GM12878 (cell line): ENCODE results near the gene ADD2. TPM values are rescaled to one million over a fixed set of nuclear protein-coding genes. Genes with fewer than 3 reads are reported as not detected.

Experiments
- ATAC-seq: fragments of 200-7000 bp; cut with Tn5 transposase; 3 replicates; pipeline ENCODE4 v1.9.1; 2020; ENCODE audit warnings: mild to moderate bottlenecking, moderate library complexity
- BruUV-seq: library from RNA; stranded (reverse); fragments of 400-500 nt; replicated peaks from 2 replicates; lab custom pipeline; 2021; lab: Mats Ljungman, UMichigan
- CTCF ChIA-PET: fragments of 300-600 bp; sonication (Branson Sonifier 250); formaldehyde crosslinking; extraction: SDS; loops from one replicate; lab custom pipeline; 2021; ENCODE audit warnings: inconsistent platforms; lab: Yijun Ruan, JAX
- POLR2A ChIA-PET: fragments of 350-600 bp; formaldehyde crosslinking; extraction: SDS; loops from one replicate; lab custom pipeline; 2021; ENCODE audit warnings: inconsistent platforms; lab: Charles Lee
- RAD21 ChIA-PET: fragments of 300-600 bp; sonication (Branson Sonifier 250); formaldehyde crosslinking; loops from one replicate; lab custom pipeline; 2023; ENCODE audit warnings: antibody characterized with exemption; ENCODE audit not compliant: unreplicated experiment; lab: Charles Lee
- SMC1A ChIA-PET: fragments of 300-600 bp; sonication (Branson Sonifier 250); formaldehyde crosslinking; loops from one replicate; lab custom pipeline; 2023; ENCODE audit not compliant: unreplicated experiment, uncharacterized antibody; lab: Charles Lee
- DNase-seq: peaks from one replicate; pipeline ENCODE4 v3.0.0-alpha.2; 2011; ENCODE audit warnings: low read depth, low spot score
- FAIRE-seq: peaks from 3 replicates; lab custom pipeline; 2011; peaks lifted over from hg19 to GRCh38; lab: Jason Lieb, UNC
- H2AFZ ChIP-seq: 2 replicates; pipeline ENCODE4 v1.6.0; 2011; ENCODE audit warnings: low read depth, low read length, control low read depth; ENCODE audit not compliant: control insufficient read depth
- H3K27ac ChIP-seq: 2 replicates; pipeline ENCODE4 v1.5.1; 2011; ENCODE audit warnings: control low read depth; ENCODE audit not compliant: control insufficient read depth, insufficient read depth
- H3K27me3 ChIP-seq, 2 experiments: replicated peaks in 1 of 2; 2 replicates each; pipeline versions ENCODE4 v1.6.0 to v1.6.1; 2011; ENCODE audit warnings: low read length in 1 of 2; ENCODE audit not compliant: control insufficient read depth in 2 of 2, insufficient read depth in 2 of 2
- H3K36me3 ChIP-seq, 2 experiments: 2 replicates each; pipeline ENCODE4 v1.5.1; 2011; ENCODE audit warnings: low read length in 1 of 2; ENCODE audit not compliant: control insufficient read depth in 2 of 2, insufficient read depth in 2 of 2
- H3K4me1 ChIP-seq: 2 replicates; pipeline ENCODE4 v1.6.1; 2011; ENCODE audit warnings: mild to moderate bottlenecking, low read length, moderate library complexity, mixed read lengths; ENCODE audit not compliant: control insufficient read depth, insufficient read depth
- H3K4me2 ChIP-seq: 2 replicates; pipeline ENCODE4 v1.6.0; 2011; ENCODE audit warnings: control low read depth; ENCODE audit not compliant: control insufficient read depth, insufficient read depth
- H3K4me3 ChIP-seq: fragments of 200-600 bp; sonication (generic); 2 replicates; pipeline ENCODE4 v1.5.1; 2016
- H3K79me2 ChIP-seq: 2 replicates; pipeline ENCODE4 v1.6.0; 2011; ENCODE audit warnings: low read length; ENCODE audit not compliant: control insufficient read depth, insufficient read depth
- H3K9ac ChIP-seq: 2 replicates; pipeline ENCODE4 v1.8.0; 2011; ENCODE audit warnings: low read length, control low read depth, mixed read lengths; ENCODE audit not compliant: control insufficient read depth, insufficient read depth
- H3K9me3 ChIP-seq: replicated peaks from 3 replicates; pipeline ENCODE4 v1.5.1; 2011; ENCODE audit warnings: mild to moderate bottlenecking, low read length; ENCODE audit not compliant: control insufficient read depth, insufficient read depth
- H4K20me1 ChIP-seq: 2 replicates; pipeline ENCODE4 v1.6.0; 2011; ENCODE audit not compliant: control insufficient read depth, insufficient read depth
- EGR1 ChIP-seq, 2 experiments: IDR thresholded peaks; 1 replicate in 1 of 2; 2 replicates in 1 of 2; pipeline ENCODE4 v1.6.1; 2011 to 2012; ENCODE audit warnings: low read depth in 2 of 2, low read length in 2 of 2, borderline replicate concordance in 1 of 2, mild to moderate bottlenecking in 1 of 2, moderate library complexity in 1 of 2
- JUND ChIP-seq: IDR thresholded peaks from 2 replicates; pipeline ENCODE4 v1.6.1; 2012; ENCODE audit warnings: low read depth, mild to moderate bottlenecking, low read length, improper control_type of control experiment, moderate library complexity
- NRF1 ChIP-seq: conservative IDR thresholded peaks from 2 replicates; pipeline ENCODE4 v1.6.1; 2011; ENCODE audit warnings: mild to moderate bottlenecking, low read depth, low read length, improper control_type of control experiment
- PAX8 ChIP-seq: fragments of 450-650 bp; IDR thresholded peaks from 2 replicates; pipeline ENCODE4 v1.6.1; 2017; ENCODE audit warnings: mild to moderate bottlenecking, moderate library complexity
- ZBED1 ChIP-seq: IDR thresholded peaks from 2 replicates; pipeline ENCODE4 v1.6.1; 2016; ENCODE audit warnings: borderline replicate concordance
- WGBS: methylation state at CpG from one replicate; pipeline ENCODE4 v1.1.6; 2016; ENCODE audit warnings: low lambda C conversion rate; ENCODE audit not compliant: insufficient replicate concordance, insufficient coverage; ENCODE audit errors: missing lambda C conversion rate; 5-methylcytosine and 5-hydroxymethylcytosine counted together
- in situ Hi-C: fragments of 300-500 bp; cut with MboI; formaldehyde crosslinking; loops from 9 replicates; pipeline ENCODE4 v1.14.3; 2018; ENCODE audit warnings: mixed read lengths
- intact Hi-C: fragments of 100-400 bp; cut with micrococcal nuclease; formaldehyde crosslinking; loops from one replicate; pipeline ENCODE4 v1.14.2; 2022; ENCODE audit not compliant: unreplicated experiment
- polyA plus RNA-seq, 11 experiments: library from polyadenylated mRNA; depleted of rRNA in 4 of 11; unstranded in 6 of 11; stranded (reverse) in 5 of 11; fragments of >200 nt; fragmentation: Nextera tagmentation in 4 of 11; fragmentation: Illumina TruSeq in 1 of 11; extraction: Ambion mirVana in 4 of 11; extraction: Trizol in 1 of 11; gene quantifications; 1 replicate in 1 of 11; 2 replicates in 10 of 11; pipeline versions ENCODE4 v1.2.1 to v1.2.3, GENCODE V29; 2011 to 2016; ENCODE audit warnings: inconsistent platforms in 2 of 11, missing spikeins in 2 of 11, low read depth in 1 of 11
- total RNA-seq, 4 experiments: library from RNA; depleted of rRNA in 3 of 4; stranded (reverse); fragments of >200 nt in 3 of 4; fragmentation: Illumina TruSeq in 1 of 4; extraction: Trizol in 1 of 4; gene quantifications; 2 replicates each; pipeline versions ENCODE4 v1.2.1 to v1.2.3, GENCODE V29; 2013 to 2021
- TF ChIP-seq, protein P1 (sequence below): fragments of 450-650 bp; IDR thresholded peaks from 2 replicates; pipeline ENCODE4 v1.6.1; 2016; ENCODE audit warnings: mild to moderate bottlenecking
- TF ChIP-seq, protein P2 (sequence below): fragments of 150-350 bp; IDR thresholded peaks from 2 replicates; pipeline ENCODE4 v1.6.1; 2014; ENCODE audit warnings: mild to moderate bottlenecking, low read depth, low read length

Gene ADD2
- total and polyA plus RNA-seq, 10 of the 15 experiments (the other 5 are each of a cell fraction or from before 2014, with no cell fraction given), result 0.05 to 0.13 (median 0.08) TPM; not detected in 7

DNA sequence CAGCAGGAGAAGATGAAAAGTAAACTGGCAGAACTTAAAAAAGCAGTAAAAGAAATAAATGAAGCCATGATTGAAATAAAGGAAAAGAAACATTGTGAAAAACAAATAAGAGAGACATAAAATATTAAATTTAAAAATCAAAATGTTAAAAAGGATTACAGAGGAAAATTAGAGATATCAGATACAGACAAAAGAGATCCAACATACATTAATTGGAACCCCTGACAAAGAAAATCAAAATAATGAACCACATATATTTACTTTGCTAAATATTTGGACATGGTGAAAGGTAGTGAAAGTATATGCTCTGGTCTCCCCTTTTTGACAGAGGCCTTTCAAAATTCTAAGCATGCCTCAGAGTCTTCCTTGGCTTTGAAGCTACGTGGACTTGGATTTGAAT lies 134.5 kb downstream of the ADD2 start:
- POLR2A ChIA-PET, result no interaction called here
- TF ChIP-seq ZBED1, result no peak
- no peak for TF ChIP-seq JUND
- TF ChIP-seq, protein P1, sequence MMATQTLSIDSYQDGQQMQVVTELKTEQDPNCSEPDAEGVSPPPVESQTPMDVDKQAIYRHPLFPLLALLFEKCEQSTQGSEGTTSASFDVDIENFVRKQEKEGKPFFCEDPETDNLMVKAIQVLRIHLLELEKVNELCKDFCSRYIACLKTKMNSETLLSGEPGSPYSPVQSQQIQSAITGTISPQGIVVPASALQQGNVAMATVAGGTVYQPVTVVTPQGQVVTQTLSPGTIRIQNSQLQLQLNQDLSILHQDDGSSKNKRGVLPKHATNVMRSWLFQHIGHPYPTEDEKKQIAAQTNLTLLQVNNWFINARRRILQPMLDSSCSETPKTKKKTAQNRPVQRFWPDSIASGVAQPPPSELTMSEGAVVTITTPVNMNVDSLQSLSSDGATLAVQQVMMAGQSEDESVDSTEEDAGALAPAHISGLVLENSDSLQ, result no peak
- no peak for TF ChIP-seq NRF1
- no peak for TF ChIP-seq EGR1 (IDR thresholded peaks at IDR 0.05; ENCODE audit: borderline replicate concordance in 1 of 2, low read depth in 2 of 2, low read length in 2 of 2)
- TF ChIP-seq, protein P2, sequence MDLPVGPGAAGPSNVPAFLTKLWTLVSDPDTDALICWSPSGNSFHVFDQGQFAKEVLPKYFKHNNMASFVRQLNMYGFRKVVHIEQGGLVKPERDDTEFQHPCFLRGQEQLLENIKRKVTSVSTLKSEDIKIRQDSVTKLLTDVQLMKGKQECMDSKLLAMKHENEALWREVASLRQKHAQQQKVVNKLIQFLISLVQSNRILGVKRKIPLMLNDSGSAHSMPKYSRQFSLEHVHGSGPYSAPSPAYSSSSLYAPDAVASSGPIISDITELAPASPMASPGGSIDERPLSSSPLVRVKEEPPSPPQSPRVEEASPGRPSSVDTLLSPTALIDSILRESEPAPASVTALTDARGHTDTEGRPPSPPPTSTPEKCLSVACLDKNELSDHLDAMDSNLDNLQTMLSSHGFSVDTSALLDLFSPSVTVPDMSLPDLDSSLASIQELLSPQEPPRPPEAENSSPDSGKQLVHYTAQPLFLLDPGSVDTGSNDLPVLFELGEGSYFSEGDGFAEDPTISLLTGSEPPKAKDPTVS, result no peak
- no peak for TF ChIP-seq PAX8
- CTCF ChIA-PET, result interaction anchor here (1.2 to 1.5 kb wide), 2 partner anchors 14 to 329 kb away, joined by 3 to 5 read pairs; no protein-coding TSS in a partner anchor
- no peak overlapping the region for H3K4me2 ChIP-seq
- RAD21 ChIA-PET, result no interaction called here
- H3K36me3 ChIP-seq, result no peaks in the 10 kb centered on the region
- H3K9ac ChIP-seq, result no peak overlapping the region
- no peak overlapping the region for H3K4me3 ChIP-seq
- no peaks in the 10 kb centered on the region for H3K27me3 ChIP-seq
- no peak overlapping the region for H3K27ac ChIP-seq
- H3K9me3 ChIP-seq, result no peaks in the 10 kb centered on the region
- H2AFZ ChIP-seq, result no peak overlapping the region
- H4K20me1 ChIP-seq, result no peaks in the 10 kb centered on the region
- 0% methylated on average over 1 of the region's 1 CpG for WGBS
- FAIRE-seq, result no peak
- DNase-seq, result no peak
- H3K79me2 ChIP-seq, result no peaks in the 10 kb centered on the region
- no TSS peak for BruUV-seq
- SMC1A ChIA-PET, result no interaction called here
- ATAC-seq, result no peak
- in situ Hi-C loops, result no loop called here
- intact Hi-C loops, result no loop called here
- no peaks in the 10 kb centered on the region for H3K4me1 ChIP-seq
